GM12878 (cell line): ENCODE results near the gene USP10.

ENCODE experiments used
- NR2C1 ChIP-seq: fragments of 450-650 bp; IDR thresholded peaks from 2 replicates; pipeline ENCODE4 v1.6.1; 2017; ENCODE audit warnings: antibody characterized with exemption, mild to moderate bottlenecking, moderate library complexity
- NR2C2 ChIP-seq: IDR thresholded peaks from 2 replicates; pipeline ENCODE4 v1.6.1; 2011; ENCODE audit warnings: borderline replicate concordance, low read depth; ENCODE audit not compliant: control insufficient read depth, insufficient read length
- POLR2A ChIP-seq: IDR thresholded peaks from 2 replicates; pipeline ENCODE4 v1.6.1; 2011; ENCODE audit warnings: low read depth, mild to moderate bottlenecking, low read length
- ZBTB4 ChIP-seq: fragments of 450-650 bp; formaldehyde crosslinking; IDR thresholded peaks from 2 replicates; pipeline ENCODE4 v1.4.0; 2022; ENCODE audit warnings: mild to moderate bottlenecking, moderate library complexity

GRCh38 chr16:84807776-84808175, 108.0 kb downstream of the USP10 start:
- TF ChIP-seq POLR2A (no peak), ZBTB4 (no peak), NR2C2 (no peak), NR2C1 (no peak)
